GM10266 (cell line): ENCODE measurements around the gene KLF2.

Experiments
- DNase-seq: peaks from one replicate; pipeline ENCODE4 v3.0.0; 2012; ENCODE audit errors: extremely low spot score
- TF ChIP-seq, protein P1 (sequence below): IDR thresholded peaks from 2 replicates; pipeline ENCODE4 v1.5.1; 2012; ENCODE audit warnings: mild to moderate bottlenecking, low read depth; ENCODE audit not compliant: control insufficient read depth, insufficient read depth; ENCODE audit errors: missing control alignments

Gene KLF2

DNA sequence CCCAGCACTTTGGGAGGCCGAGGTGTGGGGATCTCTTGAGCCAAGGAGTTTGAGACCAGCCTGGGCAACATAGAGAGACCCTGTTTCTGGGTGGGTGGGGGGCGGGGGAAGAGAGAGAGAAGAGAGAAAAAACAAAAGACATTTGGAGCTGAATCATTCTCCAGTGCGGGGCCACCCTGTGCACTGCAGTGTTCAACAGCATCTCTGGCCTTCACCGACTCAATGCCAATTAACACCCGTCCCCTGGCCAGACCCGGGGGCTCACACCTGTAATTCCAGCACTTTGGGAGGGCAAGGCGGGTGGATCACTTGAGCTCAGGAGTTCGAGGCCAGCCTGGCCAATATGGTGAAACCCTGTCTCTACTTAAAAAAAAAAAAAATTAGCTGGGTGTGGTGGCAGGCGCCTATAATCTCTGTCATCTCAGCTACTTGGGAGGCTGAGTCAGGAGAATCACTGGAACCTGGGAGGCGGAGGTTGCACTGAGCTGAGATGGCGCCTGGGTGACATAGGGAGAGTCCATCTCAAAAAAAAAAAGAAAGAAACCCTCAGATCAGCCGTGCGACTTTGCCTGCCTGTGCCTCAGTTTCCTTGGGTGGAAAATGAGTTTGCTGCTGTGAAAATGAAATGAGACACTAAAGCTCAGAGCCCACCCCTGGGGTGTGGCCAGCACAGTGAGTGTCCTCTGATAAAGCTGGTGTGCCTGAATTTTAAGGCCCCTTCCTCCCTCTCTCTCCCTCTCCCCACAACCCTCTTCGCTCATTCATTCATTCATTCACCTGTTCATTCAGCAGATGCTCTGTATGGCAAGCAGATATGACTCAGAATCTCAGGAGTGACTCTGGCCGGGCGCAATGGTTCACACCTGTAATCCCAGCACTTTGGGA lies 6.4 kb downstream of the KLF2 start:
- DNase-seq, result no peak
- TF ChIP-seq, protein P1, sequence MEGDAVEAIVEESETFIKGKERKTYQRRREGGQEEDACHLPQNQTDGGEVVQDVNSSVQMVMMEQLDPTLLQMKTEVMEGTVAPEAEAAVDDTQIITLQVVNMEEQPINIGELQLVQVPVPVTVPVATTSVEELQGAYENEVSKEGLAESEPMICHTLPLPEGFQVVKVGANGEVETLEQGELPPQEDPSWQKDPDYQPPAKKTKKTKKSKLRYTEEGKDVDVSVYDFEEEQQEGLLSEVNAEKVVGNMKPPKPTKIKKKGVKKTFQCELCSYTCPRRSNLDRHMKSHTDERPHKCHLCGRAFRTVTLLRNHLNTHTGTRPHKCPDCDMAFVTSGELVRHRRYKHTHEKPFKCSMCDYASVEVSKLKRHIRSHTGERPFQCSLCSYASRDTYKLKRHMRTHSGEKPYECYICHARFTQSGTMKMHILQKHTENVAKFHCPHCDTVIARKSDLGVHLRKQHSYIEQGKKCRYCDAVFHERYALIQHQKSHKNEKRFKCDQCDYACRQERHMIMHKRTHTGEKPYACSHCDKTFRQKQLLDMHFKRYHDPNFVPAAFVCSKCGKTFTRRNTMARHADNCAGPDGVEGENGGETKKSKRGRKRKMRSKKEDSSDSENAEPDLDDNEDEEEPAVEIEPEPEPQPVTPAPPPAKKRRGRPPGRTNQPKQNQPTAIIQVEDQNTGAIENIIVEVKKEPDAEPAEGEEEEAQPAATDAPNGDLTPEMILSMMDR, result no peak

DNA sequence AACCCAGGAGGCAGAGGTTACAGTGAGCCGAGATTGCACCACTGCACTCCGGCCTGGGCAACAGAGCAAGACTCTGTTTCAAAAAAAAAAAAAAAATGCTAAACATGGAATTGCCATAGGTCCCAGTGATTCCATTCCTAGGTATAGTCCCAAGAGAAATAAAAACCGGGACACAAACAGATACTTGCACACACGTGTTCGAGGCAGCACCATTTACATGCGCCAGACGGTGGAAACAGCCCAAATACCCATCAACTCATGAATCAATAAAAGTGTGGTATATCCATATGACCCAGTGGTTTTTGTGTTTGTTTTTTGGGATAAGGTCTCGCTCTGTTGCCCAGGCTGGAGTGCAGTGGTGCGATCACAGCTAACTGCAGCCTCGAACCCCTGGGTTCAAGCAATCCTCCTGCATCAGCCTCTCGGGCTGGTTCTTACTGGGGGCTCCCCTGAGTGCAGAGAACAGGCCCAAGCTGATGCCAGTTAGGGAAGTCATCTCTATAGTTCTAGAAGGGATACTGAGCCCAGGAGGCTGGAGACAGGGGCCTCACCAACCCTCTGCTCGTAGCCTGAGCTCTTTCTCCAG lies 8.5 kb downstream of the KLF2 start:
- TF ChIP-seq, protein P1, result no peak
- DNase-seq, result no peak

DNA sequence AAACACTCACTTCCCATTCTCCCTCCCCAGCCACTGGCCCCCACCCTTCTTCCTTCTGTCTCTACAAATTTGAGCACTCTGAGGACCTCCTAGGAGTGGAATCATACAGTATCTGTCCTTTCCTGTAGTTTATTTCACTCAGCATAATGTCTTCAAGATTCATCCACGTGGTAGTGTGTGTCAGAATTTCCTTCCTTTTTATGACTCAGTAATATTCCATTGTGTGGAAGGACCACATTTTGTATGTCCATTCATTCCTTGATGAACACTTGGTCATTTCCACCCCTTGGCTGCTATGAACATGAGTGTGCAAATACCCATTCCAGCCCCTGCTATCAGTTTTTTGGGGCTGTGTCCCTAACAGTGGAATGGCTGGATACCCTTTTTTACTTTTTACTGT lies 9.8 kb downstream of the KLF2 start:
- TF ChIP-seq, protein P1, result no peak
- DNase-seq, result no peak

DNA sequence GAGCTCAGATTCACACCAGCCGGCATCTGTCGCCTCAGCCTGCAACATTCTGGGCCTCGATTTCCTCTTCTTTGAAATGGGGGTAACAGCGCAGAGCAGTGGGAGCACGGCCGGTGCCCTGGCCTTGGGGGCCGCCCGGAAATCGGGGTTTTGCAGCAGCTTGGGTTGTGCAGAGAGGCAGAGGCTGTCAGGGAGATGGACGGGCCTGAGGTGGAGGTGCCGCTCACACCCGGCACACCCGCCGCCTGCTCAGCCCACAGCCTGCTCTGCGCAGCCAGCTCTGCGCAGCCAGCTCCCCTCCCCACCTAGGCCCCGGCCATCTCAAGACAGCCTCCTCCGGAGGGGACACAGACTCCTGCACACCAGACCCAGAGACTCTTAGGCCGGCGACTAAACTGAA lies 10.6 kb downstream of the KLF2 start:
- DNase-seq, result no peak

DNA sequence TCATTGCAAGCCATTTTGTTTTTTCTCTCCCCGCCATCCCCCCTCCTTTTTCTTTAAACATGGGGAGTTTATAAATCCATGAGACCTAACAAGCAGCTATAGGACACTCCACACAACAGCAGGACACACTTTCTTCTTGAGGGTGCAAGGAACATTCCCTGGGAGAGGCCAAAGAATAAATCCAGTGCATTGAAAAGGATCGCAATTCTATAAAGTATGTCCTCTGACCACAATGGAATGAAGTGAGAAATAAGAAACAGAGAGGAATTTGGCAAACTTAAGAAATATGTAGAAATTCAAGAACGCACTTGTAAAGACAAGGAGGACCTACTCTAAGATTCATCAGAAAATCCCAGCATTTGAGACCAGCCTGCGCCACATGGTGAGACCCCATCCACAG lies 11.9 kb downstream of the KLF2 start:
- no peak for DNase-seq
- TF ChIP-seq, protein P1, result no peak

More for the DNA sequence above, 10.6 kb downstream of the KLF2 start:
- TF ChIP-seq, protein P1, result no peak

DNA sequence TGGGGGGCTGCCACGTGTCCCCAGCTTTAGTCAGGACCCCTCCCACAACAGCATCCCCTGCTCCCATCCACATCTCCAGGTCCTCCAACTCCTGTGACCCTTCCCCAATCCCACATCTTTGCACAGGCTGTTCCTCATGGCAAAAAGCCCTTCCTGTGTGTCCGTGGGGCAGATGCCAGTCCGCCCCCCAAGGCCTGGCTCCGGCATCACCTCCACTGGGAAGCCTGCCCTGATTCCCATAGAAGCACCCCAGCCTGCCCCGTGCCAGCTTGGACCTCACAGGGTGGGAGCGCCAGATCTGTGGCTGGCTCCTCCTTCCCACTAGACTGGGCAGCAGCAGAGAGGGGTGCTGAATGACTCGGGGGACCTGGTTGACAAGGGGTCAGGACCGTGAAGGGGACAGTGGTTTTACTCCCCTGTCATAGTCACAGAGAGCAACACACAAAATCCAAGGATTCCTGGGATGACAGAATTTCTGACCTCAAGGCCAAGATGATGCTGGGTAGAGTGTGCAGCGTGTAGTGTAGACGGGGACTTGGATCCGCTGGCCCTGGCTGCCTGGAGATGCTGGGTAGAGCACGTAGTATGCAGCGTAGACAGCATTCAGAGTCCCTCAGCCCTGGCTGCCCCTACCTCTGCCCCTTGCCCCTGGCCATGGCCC lies 13.3 kb downstream of the KLF2 start:
- DNase-seq, result no peak
- TF ChIP-seq, protein P1, result no peak
